Hematopoietic multipotent progenitor cell treated with erythropoietin and hydrocortisone succinate and interleukin-3 and kit ligand, for 15 days (in vitro differentiated cells): Measurements from ENCODE around the gene CEACAM8.
A peak's percentile ranks its signal among the peaks of the same experiment; 100 is the strongest.
"Not testable (repeated sequence)": the region's sequence is repeated elsewhere in the genome, so short reads cannot be mapped to it uniquely, and the experiment has no call there.

Source experiments
- DNase-seq: peaks from one replicate; pipeline ENCODE4 v3.0.0-alpha.2; 2015; ENCODE audit warnings: low spot score

Gene CEACAM8

GRCh38 chr19:42594617-42595489 lies at the start of gene CEACAM8:
CEACAM8 (minus strand) TSS chr19:42594924; CDS start chr19:42594828, 96 bp downstream.
- no peak for DNase-seq

- not testable (repeated sequence) for DNase-seq
These were observed 44.8 kb upstream of the CEACAM8 start for GRCh38 chr19:42639324-42640092.

DNA sequence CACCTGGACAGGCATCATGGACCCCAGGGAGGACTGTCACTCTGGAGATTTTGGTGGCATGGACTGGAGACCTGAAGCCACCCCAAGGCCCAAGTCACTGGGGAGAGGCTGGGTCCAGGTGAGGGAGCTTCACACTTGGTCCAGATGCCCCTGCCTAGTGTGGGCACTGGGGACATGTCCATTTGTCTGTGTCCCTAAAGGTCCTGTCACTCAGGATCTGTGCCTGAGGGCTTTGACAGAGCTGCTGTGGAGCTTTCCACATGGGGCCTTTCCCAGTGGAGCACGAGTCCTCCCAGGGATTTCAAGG lies 40.5 kb upstream of the CEACAM8 start:
- no peak for DNase-seq

GRCh38 chr19:42634409-42635232 lies 39.9 kb upstream of the CEACAM8 start:
- DNase-seq = peak; percentile 18

GRCh38 chr19:42629191-42629590 lies 34.5 kb upstream of the CEACAM8 start:
- no peak for DNase-seq

DNA sequence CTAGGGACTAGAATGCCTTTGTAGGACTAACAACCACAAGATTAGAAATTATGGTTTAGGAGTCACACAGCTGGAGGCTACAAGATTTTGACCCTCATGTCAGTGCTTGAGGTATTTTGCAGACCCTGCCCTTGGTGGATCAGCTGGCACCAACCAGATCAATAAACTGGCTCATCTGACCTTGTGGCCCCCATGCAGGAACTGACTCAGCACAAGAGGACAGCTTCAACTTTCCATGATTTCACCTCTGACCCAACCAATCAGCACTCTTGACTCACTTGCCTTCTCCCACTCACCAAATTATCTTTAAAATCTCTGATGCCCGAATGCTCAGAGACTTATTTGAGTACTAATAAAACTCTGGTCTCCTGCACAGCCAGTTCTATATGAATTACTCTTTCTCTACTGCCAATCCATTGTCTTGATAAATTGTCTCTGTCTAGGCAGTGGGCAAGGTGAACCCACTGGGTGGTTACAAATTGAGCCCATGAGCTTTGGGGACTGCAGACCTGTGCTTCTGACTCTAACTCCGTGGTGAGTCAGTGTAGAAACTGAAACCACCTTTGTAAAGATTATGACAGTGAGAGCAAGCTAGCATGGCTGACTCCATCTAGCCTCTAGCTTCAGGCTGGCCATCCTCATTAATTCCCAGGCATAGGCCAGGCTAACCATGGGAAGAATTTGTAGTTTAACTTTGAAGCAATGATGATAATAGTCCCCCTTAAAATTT lies 33.9 kb upstream of the CEACAM8 start:
- no peak for DNase-seq

- DNase-seq = no peak
These were observed 33.2 kb upstream of the CEACAM8 start for GRCh38 chr19:42627916-42628315.

- DNase-seq = no peak
These were observed 31.5 kb upstream of the CEACAM8 start for GRCh38 chr19:42626181-42626580.

DNA sequence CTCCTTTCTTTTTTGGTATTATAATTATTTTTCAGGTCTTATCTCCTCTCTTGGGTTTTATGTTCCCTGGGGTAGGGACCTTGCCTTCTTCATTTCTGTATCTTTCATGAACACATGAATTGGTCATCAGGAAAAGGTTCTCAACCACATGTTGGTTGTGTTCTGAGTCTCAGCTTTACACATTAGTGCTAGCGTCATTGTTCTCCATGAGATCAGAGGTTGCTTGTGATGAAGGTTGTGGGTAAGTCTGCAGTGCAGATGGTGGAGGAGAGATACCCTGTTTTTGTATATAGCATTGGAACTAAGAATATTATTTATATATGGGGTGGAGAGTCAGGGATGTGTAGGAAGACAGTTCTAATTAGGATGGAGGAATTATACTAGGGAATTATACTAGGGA lies 24.5 kb upstream of the CEACAM8 start:
- no peak for DNase-seq

DNA sequence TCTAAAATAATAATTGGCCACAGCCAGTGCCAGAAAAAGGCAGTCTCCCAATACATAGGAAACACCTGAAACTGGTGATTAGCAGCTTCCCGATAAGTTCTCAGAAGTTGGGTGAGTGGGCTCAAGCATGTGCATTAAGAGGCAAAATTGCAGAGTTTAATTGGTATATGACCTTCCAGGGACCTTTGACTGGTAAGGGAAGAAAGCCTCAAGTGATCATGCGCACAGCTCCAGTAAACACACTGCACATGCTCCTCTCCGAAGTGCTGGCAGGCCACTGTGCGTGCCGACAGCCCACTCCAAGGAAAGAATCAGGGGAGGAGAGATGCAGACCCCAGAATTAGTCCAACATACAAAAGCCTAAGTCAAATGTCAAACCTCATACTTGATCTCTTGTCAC lies 18.9 kb upstream of the CEACAM8 start:
- no peak for DNase-seq

GRCh38 chr19:42610401-42610915 lies 15.7 kb upstream of the CEACAM8 start:
- DNase-seq = not testable (repeated sequence)

GRCh38 chr19:42606660-42607351 lies 12.1 kb upstream of the CEACAM8 start:
- peak; percentile 48 for DNase-seq

GRCh38 chr19:42601811-42602443 lies 7.2 kb upstream of the CEACAM8 start:
- DNase-seq = no peak

DNA sequence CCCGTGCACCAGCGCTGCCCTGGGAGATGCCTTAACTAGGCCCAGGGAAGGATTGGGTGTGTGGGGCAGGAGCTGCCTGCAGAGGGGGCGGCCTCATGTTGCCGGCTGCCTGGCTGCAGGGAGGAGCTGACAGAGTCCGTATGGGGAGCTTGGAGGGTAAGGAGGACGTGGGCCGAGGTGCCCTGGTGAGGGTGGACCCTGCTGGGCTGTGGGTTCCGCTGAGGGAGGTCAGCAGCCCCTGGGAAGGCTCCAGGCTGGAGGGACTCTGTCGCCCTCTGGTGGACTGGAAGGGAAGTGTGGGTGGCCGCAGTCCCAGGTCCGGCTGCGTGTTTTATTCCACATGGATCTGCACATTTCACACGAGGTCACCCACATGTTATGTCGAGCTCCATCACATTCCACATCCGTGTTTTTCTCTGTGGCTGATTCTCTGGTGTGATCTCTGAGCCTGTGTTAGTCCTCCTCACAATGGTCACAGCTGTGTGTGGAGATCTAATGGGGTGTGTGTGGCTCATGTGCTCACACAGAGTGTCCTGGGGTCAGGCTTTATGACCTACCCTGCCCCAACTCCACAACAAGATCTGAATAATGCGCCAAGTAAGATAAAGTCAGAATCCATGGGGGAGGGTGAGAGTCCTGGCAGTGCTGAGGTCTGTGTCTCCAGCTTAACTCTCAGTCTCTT lies 1.8 kb upstream of the CEACAM8 start:
- DNase-seq = peak; percentile 30

DNA sequence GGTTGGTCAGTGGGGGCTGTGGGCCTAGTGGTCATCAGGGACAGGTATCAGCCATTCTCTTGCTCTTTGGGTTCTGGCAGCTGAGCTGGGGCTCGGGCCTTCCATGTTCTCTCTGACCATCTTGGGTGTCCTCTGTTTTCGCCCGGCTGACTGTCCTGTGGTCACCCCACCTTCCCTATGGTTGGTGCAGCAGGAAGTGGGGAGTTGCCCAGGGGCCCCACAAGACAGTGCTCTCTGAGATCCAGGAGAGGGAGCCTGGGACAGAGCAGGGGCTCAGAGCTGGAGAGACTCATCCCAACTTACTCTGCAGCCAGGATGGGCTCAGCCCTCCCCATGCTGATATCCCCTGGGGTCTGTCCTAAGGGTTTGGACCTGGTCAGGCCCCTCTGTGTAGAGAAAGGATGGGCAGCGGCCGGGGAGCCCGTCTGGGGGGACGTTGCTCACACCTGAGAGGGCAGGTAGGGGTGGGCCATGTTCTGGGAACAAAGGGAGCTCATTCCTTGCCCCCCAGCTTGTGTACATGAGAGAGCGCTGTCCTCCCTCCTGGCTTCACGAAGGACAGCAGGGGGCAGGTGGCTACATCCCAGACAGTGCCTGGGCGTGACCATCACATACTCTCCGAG lies 937 bp upstream of the CEACAM8 start:
- DNase-seq = no peak

GRCh38 chr19:42589792-42590191 lies 4.9 kb downstream of the CEACAM8 start:
- DNase-seq = no peak

DNA sequence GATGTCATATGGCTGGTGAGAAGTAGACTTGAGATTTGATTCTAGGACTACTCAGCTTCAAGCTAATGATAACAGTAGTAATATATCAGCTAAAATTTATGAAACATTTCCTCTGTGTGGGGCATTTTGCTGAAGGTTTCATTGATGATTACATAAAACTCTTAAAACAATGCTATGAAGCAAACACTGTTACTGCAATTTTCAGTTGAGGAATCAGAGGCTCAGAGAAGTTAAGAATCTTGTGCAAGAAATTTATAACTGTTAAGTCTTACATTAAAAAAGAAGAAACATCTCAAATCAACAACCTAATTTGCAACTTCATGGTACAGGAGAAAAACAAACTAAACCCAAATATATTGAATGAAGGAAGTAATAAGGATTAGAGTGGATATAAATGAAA lies 10.3 kb downstream of the CEACAM8 start:
- no peak for DNase-seq

- DNase-seq = no peak
These were observed 17.7 kb downstream of the CEACAM8 start for GRCh38 chr19:42577016-42577415.

- DNase-seq = no peak
These were observed 18.5 kb downstream of the CEACAM8 start for GRCh38 chr19:42576241-42576640.
